HG03097 (cell line): Measurements from ENCODE around the gene UNC45B.
"Not testable (repeated sequence)": the region's sequence is repeated elsewhere in the genome, so short reads cannot be mapped to it uniquely, and the experiment has no call there.

Source experiments
- ATAC-seq: cut with Tn5 transposase; IDR thresholded peaks from one replicate; pipeline ENCODE4 v1.9.1; 2021; ENCODE audit not compliant: unreplicated experiment, low FRiP score

Gene UNC45B

GRCh38 chr17:35169835-35170363 lies 22.3 kb downstream of the UNC45B start:
- ATAC-seq, result no peak

DNA sequence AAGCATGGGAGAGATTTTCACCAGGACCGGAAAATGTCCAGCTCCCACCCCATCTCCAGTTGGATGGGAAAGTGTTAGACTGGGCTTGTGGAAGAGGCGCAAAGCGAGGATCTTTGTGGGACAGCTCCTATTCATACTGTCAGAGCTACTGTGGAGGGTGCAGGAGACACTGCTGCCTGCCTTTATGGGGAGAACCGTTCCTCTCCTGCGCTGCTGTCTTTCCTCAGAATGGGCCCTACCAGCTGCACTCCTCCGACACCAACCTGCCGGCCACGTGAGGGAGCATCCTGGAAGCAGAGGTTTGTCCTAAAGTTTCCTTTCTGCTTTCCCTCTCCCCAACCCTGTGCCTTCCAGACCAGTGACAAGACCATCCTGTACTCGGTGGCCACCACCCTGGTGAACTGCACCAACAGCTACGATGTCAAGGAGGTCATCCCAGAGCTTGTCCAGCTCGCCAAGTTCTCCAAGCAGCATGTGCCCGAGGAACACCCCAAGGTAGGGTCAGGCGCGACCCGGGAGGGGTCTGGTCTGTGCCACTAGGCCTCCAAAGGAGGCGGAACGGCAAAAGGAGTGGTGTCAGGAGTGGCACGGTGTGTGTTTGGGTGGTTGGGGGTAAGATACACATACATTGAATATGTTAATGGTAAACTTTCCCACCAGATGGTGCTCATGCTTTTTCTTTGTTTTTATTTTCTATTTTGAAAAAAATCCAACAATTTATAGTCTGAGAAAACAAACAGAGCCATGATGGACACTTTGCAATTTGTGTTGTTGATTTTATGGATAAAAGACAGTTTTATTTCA lies 23.6 kb downstream of the UNC45B start:
- no peak for ATAC-seq

- no peak for ATAC-seq
These were observed 24.2 kb downstream of the UNC45B start for GRCh38 chr17:35171834-35172233.

- not testable (repeated sequence) for ATAC-seq
These were observed 24.7 kb downstream of the UNC45B start for GRCh38 chr17:35172321-35172720.

- ATAC-seq, result no peak
These were observed 27.3 kb downstream of the UNC45B start for GRCh38 chr17:35174835-35175334.

- ATAC-seq, result no peak
These were observed 28.2 kb downstream of the UNC45B start for GRCh38 chr17:35175638-35176415.

- no peak for ATAC-seq
These were observed 29.3 kb downstream of the UNC45B start for GRCh38 chr17:35176897-35177296.

GRCh38 chr17:35179379-35179778 lies 31.8 kb downstream of the UNC45B start:
- ATAC-seq, result not testable (repeated sequence)

- ATAC-seq, result no peak
These were observed 35.7 kb downstream of the UNC45B start for GRCh38 chr17:35183332-35183731.

GRCh38 chr17:35184274-35184673 lies 36.7 kb downstream of the UNC45B start:
- ATAC-seq, result no peak

GRCh38 chr17:35185849-35186248 lies 38.2 kb downstream of the UNC45B start:
- ATAC-seq, result no peak

GRCh38 chr17:35187481-35187880 lies 39.9 kb downstream of the UNC45B start:
- ATAC-seq, result no peak

DNA sequence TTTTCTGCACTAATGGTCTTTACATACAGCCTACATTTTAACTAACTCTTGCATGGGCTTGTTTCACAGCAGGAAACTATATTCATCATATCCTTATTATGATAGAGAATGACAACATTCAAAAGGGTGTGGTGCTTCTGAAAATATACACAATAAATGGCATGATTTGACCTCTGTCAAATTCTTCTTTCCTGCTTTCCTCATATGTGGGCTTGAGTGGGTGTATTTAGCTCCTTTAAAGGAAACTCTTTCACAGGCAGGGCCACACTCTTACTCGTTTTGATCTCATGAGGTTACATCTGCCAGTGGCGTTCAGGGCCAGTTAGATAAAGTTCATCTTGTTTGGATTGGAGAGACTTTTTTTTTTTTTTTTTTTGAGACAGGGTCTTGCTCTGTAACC lies 40.5 kb downstream of the UNC45B start:
- ATAC-seq, result no peak

DNA sequence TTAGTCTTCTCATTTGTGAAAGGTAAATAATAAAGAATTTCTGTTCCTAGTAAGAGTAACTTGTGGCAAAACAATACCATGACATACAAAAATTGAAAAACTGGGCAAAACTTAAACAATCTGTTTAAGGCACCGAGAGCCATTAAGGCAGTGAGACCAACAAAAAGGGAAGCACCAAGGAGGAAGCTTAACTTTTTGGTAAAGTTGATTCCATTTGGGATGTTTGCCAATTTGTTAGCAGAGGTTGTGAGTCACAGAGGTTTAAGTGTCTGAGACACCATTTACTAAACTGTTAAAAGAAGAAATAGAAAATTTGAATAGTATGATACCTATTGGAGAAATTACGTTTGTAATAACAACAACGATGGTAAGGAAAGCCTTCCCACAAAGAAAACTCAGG lies 41.7 kb downstream of the UNC45B start:
- ATAC-seq, result no peak

DNA sequence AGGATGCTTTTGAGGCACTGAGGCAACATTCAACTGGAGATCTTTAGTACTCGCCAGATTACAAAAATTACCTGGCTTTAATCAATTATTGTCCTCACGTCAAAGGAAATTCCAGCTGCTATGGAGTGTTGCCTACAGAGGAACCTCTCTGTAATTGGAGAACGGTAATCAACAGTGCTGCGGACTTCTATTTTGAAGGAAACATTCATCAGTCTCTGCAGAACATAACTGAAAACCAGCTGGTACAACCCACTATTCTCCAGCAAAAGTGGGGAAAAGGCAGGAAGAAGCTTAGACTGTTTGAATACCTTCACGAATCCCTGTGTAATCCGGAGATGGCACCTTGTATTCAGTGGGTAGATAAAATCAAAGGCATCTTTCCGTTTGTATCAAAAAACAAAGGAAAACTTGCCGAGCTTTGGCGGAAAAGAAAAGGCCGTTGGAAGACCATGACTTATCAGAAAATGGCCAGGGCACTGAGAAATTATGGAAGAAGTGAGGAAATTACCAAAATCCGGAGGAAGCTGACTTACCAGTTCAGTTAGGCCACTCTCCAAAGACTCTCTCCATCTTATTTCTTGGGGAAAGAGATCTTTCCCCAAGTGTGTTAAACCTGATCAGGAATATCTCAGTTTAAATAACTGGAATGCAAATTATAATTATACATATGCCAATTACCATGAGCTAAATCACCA lies 43.5 kb downstream of the UNC45B start:
- no peak for ATAC-seq

GRCh38 chr17:35192708-35193107 lies 45.1 kb downstream of the UNC45B start:
- no peak for ATAC-seq

DNA sequence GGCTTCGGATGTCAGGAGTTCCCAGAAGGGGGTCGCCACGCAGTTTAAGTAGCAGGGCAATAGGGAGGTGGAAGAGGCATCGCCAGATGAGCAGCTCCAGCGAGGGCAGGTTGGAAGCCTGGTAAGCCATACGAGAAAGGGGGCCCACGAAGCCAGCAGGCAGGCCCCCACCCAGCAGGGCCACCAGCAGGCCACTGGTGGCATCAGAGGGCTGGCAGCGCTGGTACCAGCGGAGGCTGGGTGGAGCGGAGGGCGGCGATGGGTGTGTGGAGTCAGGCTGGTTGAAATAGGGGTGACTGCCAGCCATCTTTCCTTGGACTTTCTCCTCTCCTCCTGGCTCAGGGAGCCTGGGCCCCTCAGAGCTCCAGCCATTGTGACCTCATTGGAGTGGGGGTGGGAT lies 46.4 kb downstream of the UNC45B start, which contains the start of gene SLC35G3:
Gene SLC35G3, minus strand, starts transcription at position 393 of the 400 bp plus-strand sequence. Its CDS starts 86 bp downstream, at position 307.
- not testable (repeated sequence) for ATAC-seq

DNA sequence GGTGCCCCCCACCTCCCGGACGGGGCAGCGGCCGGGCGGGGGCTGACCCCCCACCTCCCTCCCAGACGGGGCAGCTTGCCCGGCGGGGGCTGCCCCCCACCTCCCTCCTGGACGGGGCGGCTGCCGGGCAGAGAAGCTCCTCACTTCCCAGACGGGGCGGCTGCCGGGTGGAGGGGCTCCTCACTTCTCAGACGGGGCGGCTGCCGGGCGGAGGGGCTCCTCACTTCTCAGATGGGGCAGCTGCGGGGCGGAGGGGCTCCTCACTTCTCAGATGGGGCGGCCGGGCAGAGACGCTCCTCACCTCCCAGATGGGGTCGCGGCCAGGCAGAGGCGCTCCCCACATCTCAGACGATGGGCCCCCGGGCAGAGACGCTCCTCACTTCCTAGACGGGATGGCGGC lies 47.4 kb downstream of the UNC45B start:
- ATAC-seq, result not testable (repeated sequence)

GRCh38 chr17:35202582-35202981 lies 55.0 kb downstream of the UNC45B start:
- ATAC-seq, result not testable (repeated sequence)

GRCh38 chr17:35210741-35211140 lies 63.1 kb downstream of the UNC45B start:
- ATAC-seq, result no peak

GRCh38 chr17:35212668-35213067 lies 65.1 kb downstream of the UNC45B start:
- ATAC-seq, result no peak
